ENCODE measurements around the gene PIGP. TPM values are rescaled to one million over a fixed set of nuclear protein-coding genes. Genes with fewer than 3 reads are reported as not detected.

The PIGP gene
- polyA plus RNA-seq, 1 donor, result 36.8 TPM

- Histone ChIP-seq H3K4me3 (ENCODE audit: low read length) (no peak overlapping the region), H3K27me3 (ENCODE audit: control insufficient read depth, insufficient read depth, low read length) (peaks cover 2% of the 10 kb centered on the region), H3K27ac (ENCODE audit: low read length) (no peak overlapping the region), H3K4me1 (ENCODE audit: control insufficient read depth, insufficient read depth, low read length) (no peaks in the 10 kb centered on the region), H3K9me3 (ENCODE audit: control insufficient read depth, low read depth, low read length) (no peaks in the 10 kb centered on the region), H3K36me3 (ENCODE audit: control insufficient read depth, insufficient read depth, low read length) (no peaks in the 10 kb centered on the region)
- DNase-seq, result no peak
- WGBS (ENCODE audit: insufficient coverage, low lambda C conversion rate), result 100% methylated on average over 2 of the region's 4 CpGs
Observed at GRCh38 chr21:37030864-37031263, 42.0 kb downstream of the PIGP start.

GRCh38 chr21:37028570-37028969, 44.3 kb downstream of the PIGP start:
- peaks cover 2% of the 10 kb centered on the region for H3K27me3 ChIP-seq (ENCODE audit: control insufficient read depth, insufficient read depth, low read length)
- H3K4me3 ChIP-seq (ENCODE audit: low read length), result no peak overlapping the region
- WGBS (ENCODE audit: insufficient coverage, low lambda C conversion rate), result 83% methylated on average over 1 of the region's 4 CpGs
- no peaks in the 10 kb centered on the region for H3K9me3 ChIP-seq (ENCODE audit: control insufficient read depth, low read depth, low read length)
- H3K4me1 ChIP-seq (ENCODE audit: control insufficient read depth, insufficient read depth, low read length), result no peaks in the 10 kb centered on the region
- no peak overlapping the region for H3K27ac ChIP-seq (ENCODE audit: low read length)
- DNase-seq, result no peak
- no peaks in the 10 kb centered on the region for H3K36me3 ChIP-seq (ENCODE audit: control insufficient read depth, insufficient read depth, low read length)

DNA sequence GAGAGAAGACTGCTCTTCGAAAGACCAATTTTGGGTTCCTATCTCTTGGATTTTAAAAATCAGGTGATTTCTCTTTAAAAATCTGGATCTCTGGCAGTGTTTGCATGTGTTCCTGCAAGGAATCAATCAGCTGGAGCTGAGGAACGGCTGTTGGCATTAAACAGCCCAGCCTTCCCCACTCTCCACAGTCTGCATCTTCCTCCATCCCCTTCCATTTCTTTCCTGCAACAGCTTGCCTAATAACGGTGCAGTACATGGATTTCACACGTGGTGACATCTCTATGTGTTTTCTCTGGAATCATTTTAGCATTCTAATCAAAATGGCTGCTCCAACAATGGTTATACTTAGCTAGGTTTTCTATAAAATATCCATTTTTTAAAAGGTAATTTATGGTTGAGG, 46.4 kb downstream of the PIGP start:
- no peak overlapping the region for H3K27ac ChIP-seq (ENCODE audit: low read length)
- no peaks in the 10 kb centered on the region for H3K36me3 ChIP-seq (ENCODE audit: control insufficient read depth, insufficient read depth, low read length)
- H3K9me3 ChIP-seq (ENCODE audit: control insufficient read depth, low read depth, low read length), result no peaks in the 10 kb centered on the region
- H3K27me3 ChIP-seq (ENCODE audit: control insufficient read depth, insufficient read depth, low read length), result peaks cover 2% of the 10 kb centered on the region
- H3K4me3 ChIP-seq (ENCODE audit: low read length), result no peak overlapping the region
- no peaks in the 10 kb centered on the region for H3K4me1 ChIP-seq (ENCODE audit: control insufficient read depth, insufficient read depth, low read length)
- no peak for DNase-seq
- no CpG with 5 or more reads among the region's 4 CpGs for WGBS (ENCODE audit: insufficient coverage, low lambda C conversion rate)

DNA sequence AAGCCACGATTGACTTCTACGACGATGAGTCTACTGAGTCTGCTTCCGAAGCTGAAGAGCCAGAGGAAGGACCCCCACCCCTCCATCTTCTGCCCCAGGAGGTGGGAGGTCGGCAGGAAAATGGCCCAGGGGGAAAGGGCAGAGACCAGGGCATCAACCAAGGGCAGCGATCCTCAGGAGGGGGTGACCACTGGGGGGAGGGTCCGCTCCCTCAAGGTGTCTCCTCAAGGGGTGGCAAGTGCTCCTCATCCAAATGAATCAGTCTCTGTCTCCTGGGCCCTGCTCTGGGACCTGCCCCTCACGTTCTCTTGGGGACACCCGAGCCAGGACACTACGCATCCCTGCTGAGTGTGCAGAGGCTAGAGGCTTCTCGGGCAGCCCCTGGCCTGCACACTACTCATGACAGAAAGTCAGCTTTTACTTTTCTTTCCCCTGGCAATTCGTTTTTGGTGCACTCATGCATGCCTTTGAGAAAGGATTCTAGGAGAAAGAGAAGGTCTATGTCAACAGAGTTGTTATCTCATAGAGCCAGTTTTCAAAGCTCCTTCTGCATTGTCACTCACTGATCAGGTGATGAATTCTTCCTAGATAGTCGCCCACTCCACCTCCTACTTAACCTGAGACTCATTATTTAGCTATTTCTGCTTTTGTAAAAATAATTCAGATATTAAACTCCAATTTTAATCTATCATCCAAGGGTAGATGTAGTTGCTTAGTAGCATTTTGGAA, 54.8 kb downstream of the PIGP start:
- WGBS (ENCODE audit: insufficient coverage, low lambda C conversion rate), result 40% methylated on average over 2 of the region's 13 CpGs

More for the DNA sequence above, 54.8 kb downstream of the PIGP start:
- Histone ChIP-seq H3K4me3 (ENCODE audit: low read length) (no peak overlapping the region), H3K4me1 (ENCODE audit: control insufficient read depth, insufficient read depth, low read length) (no peaks in the 10 kb centered on the region), H3K9me3 (ENCODE audit: control insufficient read depth, low read depth, low read length) (no peaks in the 10 kb centered on the region), H3K27me3 (ENCODE audit: control insufficient read depth, insufficient read depth, low read length) (peaks cover 7% of the 10 kb centered on the region), H3K27ac (ENCODE audit: low read length) (no peak overlapping the region), H3K36me3 (ENCODE audit: control insufficient read depth, insufficient read depth, low read length) (no peaks in the 10 kb centered on the region)
- DNase-seq, result no peak

Other genes with a start within 250 kb of the PIGP start
- 12.5 TPM for gene HLCS, start 106.4 kb downstream of the PIGP start, polyA plus RNA-seq
- gene RIPPLY3, start 66.4 kb downstream of the PIGP start, polyA plus RNA-seq, result 0.24 TPM
- 108 TPM for gene TTC3, start 183 bp upstream of the PIGP start, polyA plus RNA-seq
- 49.5 TPM for gene VPS26C, start 194.3 kb upstream of the PIGP start, polyA plus RNA-seq